GM21447 (cell line): ENCODE data around the gene CDC14B.
"Not testable (repeated sequence)": the region's sequence is repeated elsewhere in the genome, so short reads cannot be mapped to it uniquely, and the experiment has no call there.

ENCODE experiments used
- ATAC-seq: cut with Tn5 transposase; IDR thresholded peaks from one replicate; pipeline ENCODE4 v1.9.1; 2021; ENCODE audit not compliant: unreplicated experiment

CDC14B gene

GRCh38 chr9:96587338-96588315, 32.0 kb downstream of the CDC14B start:
- no peak for ATAC-seq

DNA sequence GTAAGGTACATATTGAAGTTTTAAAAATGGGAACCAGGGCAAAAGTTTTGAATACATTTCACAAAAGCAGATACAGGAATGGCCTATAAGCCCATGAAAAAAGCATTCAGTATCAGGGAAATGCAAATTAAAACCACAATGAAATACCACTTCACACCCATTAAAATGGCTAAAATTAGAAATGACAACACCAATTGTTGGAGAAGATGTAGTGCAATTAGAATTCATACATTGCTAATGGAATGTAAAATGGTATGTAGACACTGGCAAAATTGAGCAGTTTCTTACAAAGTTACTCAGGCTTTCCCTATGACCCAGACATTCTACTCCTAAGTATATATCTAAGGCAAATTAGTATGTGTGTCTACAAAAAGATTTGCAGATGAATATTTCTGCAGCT, 34.2 kb downstream of the CDC14B start:
- ATAC-seq: no peak

GRCh38 chr9:96582199-96582598, 37.4 kb downstream of the CDC14B start:
- not testable (repeated sequence) for ATAC-seq

GRCh38 chr9:96581786-96582185, 37.9 kb downstream of the CDC14B start:
- no peak for ATAC-seq

DNA sequence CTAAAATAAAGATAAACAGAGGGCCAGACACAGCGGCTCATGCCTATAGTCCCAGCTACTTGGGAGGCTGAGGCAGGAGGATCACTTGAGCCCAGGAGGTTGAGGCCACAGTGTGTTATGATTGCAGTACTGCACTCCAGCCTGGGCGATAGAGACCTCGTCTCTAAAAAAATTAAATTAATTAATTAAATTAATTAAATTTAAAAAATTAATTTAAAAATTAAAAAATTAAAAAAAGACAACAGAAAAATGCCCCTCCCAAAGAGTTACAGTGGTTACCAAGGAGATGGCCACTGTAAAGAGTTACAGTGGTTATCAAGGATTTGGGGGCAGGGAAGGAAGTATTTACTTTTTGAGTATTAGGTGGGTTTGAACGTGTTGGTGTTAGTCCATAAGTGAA, 38.3 kb downstream of the CDC14B start:
- no peak for ATAC-seq

DNA sequence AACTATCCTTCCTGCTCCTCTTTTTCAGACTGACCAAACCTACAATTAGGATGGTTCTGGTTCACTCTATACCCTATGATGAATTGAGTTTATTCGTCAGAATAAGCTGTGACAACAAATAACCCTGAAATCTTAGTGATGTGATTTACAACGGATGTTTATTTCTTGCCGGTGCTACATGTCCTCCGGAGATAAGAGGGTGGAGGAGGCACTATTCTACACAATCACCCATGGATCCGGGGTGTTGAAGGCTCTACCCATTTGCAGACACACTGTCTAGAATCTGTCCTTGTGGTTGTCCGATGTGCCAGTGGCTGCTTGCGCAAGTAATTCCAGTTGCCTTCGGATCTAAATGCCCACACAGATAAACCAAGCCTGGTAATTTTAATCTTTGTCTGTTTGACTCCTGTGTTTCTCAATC, 44.7 kb downstream of the CDC14B start:
- no peak for ATAC-seq

GRCh38 chr9:96574455-96574854, 45.2 kb downstream of the CDC14B start:
- ATAC-seq: no peak

DNA sequence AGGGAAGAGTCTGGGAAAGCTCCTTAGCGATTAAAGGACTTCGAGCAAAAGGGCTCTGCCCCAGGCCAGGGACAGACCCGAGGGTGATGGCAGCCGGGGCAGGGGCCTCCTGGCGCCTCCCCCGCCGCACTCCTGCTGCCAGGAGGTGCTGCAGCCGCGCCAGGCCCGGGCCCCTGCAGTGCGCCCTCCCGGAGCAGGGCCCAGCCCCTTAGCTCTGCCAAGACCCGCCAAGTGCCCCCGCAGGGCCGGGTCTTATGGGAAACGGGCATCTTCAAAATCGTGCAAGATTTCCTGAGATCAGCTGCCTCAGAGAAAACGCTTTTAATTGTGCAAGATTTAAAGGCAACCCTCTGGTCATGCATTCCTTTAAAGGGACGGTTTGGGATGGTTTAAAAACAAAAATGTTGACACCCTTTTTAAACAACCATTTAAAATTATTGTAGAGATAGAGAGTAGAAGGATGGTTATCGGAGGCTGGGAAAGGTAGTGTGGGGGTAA, 52.4 kb downstream of the CDC14B start:
- peak; percentile 33 for ATAC-seq

- ATAC-seq: peak; percentile 89
Observed at GRCh38 chr9:96566498-96567202, 53.0 kb downstream of the CDC14B start.

GRCh38 chr9:96565671-96566497, 53.8 kb downstream of the CDC14B start:
- ATAC-seq: no peak

DNA sequence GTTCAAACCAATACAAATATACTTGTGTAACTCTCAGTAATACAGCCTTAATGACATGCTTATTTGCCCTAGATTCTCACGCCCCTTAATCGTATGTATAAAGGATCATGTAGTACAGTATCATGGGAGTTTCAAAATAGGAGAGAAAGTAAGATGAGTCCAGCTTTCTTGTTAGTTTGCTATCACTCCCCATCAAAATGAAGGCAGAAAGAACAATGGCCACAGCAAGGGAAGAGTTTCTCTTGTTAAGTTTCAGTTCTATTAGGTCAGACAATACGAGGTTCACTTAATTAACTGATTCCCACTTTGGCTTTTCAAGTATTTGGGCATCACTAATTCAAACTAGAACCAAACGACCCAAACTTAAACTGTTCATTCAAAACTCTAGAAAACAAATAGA, 55.4 kb downstream of the CDC14B start:
- no peak for ATAC-seq

GRCh38 chr9:96559339-96559943, 60.2 kb downstream of the CDC14B start:
- ATAC-seq: no peak

DNA sequence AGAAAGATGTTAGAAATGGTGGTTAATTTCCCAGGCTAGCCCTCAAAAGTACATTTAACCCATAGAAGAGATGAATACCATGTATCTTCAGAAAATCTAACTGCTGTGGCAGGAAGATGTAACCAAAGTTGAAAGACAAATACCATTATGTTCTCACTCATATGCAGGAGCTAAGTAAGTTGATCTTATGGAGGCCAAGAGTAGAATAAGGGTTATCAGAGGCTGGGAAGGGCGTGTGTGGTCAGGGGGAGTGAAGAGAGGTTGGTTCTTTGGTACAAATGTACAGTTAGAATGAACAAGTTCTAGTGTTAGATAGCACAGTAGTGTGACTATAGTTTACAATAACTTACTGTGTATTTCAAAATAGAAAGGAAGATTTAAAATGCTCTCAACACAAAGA, 61.7 kb downstream of the CDC14B start:
- no peak for ATAC-seq

GRCh38 chr9:96556701-96557461, 62.8 kb downstream of the CDC14B start:
- no peak for ATAC-seq

DNA sequence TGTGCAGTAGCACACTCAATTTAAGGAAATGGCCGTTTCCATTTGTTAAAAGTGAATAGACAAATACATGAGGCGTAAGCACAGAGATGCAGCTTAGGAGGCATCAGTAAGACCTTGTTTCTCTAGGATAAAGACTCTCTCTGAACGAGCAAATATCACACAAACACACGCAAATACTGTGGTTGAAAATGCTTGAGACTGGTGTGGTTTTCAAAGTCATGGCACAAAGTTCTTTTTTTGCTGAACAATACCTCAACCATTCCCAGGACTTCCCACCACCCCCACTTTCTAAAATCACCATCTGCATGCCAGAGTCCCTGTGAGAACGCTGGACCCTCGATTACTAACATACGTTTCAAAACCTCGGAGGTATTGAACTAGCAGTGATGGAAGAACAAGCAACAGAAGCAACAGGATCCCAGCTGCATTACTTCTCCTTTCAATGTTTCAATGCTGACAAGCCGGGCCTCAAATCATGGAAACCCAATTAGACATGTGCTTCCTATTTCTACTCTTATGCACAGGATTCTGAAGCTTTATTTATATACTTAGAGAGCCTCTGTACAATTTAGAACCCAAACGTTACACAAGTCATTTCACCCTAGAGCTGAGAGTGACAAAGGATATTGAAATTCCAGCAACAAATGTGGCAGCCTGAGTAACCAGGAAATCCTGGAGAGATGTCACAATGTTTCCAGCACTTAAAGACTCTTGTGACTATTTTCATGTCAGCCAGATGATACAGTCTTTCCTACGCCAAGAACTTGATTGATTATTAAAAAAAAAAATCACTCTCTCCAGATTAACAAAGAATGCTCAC, 63.9 kb downstream of the CDC14B start:
- ATAC-seq: no peak

DNA sequence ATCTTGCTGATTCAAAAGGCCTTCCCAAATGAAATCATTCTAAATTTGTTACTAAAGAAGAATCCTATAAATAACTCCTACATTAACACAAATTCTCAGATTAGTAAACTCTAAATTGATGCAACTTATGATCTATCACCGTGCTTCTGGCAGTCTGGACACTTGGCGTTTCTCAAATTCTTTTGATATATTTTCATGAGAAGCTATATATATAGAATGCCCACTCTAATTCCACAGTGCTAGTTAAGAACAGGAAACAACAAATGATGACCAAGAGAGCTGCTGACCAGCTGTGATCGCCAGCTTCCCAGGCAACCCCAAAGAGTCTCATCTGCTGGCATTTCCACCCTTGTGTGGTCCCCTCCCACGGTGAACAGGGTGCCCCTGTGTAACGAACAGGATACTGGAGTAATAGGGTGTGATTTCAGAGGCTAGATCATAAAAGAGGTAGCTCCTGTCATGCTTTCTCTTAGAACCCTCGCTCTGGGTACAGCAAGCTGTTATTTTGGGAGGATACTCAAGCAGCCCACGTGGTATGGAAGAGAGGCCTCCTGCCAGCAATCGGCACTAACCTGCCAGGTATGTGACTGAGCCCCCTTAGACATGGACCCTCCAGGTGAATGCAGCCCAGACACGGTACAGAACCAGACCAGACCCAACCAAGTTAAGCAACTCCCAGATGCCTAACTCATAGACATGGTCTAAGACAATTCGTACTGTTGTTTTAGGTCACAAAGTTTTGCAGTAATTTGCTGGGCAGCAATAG, 64.7 kb downstream of the CDC14B start:
- ATAC-seq: no peak

GRCh38 chr9:96554326-96554725, 65.3 kb downstream of the CDC14B start:
- ATAC-seq: no peak

- ATAC-seq: no peak
Observed at GRCh38 chr9:96553070-96553469, 66.6 kb downstream of the CDC14B start.
